ENCODE results near the gene ZNF213.

The ZNF213 gene

DNA sequence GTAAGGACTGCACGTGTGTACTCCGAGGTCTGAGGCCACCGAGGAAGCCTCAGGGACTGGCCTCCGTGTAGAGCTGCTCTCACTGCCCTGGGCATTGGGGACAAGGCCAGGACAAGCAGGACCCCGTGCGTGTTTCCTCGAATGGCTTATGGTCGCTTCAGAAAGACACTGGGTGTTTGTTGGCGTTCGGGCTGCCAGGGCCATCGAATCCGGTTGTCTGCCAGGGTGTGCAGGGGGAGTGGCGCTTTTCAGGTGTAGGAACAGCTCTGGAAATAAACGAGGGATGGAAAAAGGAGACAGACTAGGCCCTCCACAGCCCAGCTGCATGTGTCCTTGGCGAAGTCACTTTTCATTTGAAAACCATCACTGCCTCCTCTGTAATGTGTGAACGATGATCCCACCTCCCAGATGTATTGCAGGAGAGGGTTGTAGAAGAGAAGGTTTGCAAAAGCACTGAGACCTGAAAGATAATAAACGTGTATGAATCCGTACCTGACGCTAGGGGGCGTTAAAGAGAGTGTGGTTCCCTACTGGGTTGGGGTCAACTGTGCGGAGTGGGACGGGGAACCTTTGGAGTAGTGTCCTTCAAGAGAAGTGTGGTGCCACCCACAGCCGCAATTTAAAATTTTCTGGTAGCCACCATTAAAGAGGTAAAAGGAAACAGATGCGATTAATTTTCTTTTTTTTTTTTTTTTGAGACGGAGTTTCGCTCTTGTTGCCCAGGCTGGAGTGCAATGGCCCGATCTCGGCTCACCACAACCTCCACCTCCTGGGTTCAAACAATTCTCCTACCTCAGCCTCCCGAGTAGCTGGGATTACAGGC is 33.6 kb upstream of the ZNF213 start:
- DNase-seq (ENCODE audit: low spot score), result peak; percentile 64

DNA sequence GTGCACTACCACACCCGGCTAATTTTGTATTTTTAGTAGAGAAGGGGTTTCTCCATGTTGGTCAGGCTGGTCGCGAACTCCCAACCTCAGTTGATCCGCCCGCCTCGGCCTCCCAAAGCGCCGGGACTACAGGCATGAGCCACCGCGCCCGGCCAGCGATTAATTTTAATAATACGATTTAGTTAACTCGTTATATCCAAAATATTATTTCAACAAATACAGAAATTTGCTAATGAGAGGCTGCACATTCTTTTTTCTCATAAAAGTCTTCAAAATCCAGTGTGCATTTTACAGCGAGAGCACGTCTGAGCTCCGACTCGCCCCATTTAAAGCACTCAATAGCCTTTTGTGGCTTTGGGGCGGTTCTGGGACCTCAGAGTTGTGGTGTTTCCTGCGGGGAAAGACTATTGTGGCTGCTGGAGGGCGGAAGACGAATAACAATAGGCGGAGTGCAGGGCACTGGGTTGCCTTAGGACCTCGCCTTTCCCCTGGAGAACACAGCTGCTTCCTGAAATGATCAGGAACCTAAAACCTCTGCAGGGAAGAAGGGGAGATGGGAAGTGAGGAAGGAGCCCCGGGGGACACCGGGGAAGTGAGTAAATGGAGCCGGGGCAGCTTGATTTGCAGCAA is 32.9 kb upstream of the ZNF213 start:
- DNase-seq (ENCODE audit: low spot score), result peak; percentile 88

DNA sequence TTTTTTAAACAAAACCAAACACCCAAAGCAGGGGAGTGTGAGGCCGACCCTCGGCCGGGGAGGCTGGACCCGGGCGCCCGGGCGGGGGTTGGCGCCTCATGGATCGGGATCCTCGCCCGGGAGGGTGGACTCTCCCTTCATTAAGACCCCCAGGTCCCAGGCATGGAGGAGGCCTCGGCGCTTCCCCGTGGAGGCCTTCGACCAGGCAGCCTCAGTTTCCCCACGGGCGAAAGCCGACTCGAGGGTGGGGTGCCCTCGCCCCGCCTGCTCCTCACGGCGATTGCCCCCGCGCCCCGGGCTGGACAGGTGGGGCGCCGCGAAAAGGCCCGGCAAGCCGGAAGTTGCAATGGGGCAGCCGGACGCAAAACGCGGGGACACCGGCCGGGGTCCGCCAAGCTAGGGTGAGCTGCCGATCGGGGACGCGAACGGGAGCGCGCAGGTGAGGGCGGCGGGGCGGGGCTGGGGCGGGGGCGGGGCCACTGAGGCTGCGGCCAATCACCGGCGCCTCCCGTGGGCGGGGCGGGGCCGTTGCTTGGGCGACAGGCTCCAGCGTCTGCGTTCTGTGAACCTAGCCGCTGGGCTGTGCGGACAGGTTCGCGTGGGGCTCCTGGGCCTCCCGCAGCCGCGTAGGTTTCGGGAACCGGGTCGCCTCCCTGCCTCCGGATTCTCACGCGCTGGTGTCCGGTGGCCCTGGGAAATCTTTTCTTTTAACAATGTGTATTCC is 28.5 kb upstream of the ZNF213 start:
- DNase-seq (ENCODE audit: low spot score), result peak; percentile 59

DNA sequence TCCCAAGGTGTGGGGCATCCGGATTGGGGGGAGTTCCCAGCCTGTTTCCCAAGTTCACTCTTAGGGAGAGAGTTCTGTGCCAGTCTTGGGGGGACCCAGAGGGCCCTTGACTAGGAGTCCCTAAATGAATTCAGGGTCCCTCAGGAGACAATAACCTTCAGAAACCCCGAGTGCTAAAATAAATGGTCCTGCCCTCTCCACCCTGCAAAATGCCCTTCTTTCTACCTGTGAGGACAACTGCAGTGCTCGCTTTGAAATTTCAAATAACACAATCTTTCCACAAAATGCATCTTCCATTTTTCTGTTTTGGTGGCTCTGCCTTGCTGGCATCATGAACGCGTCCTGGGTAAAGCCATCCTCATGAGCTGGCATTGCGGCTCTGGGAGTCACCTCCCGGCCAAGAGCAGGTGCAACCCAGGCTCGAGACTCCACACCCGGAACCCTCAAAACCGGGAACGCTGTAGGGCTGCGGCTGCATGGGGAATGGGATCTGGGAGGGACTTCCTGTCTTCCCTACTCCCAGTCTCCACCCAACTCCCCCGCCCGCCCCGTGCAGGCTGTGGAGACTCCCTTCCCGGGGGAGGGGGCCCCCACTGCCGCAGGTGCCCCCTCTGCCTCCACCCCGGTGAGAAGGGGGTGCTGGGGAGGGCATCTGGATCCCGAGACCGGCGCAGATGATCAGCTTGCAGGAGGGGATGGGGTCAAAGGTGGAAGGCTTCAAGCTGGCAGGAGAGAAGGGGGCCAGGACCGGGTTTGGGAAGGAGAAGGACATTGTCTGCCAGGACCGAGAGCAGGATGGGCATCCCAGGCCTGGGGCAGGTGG is 22.6 kb upstream of the ZNF213 start, which contains the start of gene ZNF205:
Gene ZNF205 (plus strand): TSS at position 529 of the 823 bp plus-strand sequence. CDS start 845 bp downstream, outside the sequence.
- DNase-seq (ENCODE audit: low spot score), result peak; percentile 64

DNA sequence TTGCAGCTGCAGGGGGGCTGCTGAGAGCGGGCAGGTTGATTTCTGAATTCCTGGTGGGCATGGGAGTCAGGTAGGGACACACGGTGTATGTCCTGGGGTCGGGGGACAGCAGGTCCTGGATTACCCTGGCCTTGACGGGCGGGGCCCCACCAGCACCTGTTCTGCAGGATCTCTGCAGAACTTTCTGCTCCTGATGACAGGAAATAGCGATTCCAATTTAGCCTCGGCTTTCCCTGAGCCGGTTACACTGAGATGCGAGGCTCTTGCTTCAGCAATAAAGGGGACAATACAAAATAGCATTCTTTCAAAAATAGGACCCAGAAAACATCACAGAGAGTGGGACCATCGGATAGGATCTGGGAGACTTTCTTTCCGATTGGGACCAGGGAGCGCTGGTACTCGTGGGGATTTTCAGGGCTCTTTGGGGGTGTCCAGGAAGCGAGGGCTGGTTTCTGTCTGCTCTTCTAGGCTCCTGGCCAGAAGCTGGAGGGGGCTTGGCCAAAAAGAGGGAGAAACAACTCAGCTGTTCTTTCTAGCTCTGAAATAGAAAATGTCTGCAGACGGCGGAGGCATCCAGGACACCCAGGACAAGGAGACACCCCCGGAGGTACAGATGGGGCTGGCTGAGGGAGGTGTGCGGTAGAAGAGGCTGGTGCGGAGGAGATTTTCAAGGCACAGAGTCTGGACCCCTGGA is 21.8 kb upstream of the ZNF213 start:
- no peak for DNase-seq (ENCODE audit: low spot score)

DNA sequence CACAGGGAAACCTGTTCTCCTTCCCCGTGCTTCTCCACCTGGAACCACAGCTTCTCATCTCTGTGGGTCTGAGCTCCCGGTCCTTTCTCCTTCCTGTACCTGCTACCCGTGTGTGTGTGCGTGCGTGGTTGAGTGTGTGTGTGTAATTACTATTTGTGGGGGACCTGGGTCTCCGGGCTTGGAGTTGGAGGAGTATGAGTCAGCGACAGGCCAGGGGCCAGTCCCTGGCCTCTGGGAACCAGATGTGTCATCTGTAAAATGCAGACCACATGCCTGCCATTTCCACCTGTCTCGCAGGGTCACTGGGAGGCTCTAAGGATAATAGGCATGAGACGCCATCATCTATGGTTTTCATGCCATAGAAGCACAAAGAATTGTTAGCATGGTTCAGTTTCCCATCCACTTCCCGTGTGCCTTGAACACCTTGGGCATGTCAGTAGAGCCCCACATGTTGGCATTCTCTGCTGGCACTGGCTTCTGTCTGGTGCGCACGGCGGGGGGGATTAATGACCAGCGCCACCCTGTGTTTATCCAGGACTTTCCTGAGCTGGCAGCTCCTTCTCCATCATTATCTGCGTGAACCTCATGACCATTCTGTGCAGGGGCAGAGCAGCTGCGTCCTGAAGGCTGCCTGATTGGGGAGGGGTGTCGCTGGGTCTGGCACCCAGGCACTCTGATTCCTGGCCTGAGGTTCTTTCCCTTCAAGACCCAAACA is 20.9 kb upstream of the ZNF213 start:
- DNase-seq (ENCODE audit: low spot score), result no peak

DNA sequence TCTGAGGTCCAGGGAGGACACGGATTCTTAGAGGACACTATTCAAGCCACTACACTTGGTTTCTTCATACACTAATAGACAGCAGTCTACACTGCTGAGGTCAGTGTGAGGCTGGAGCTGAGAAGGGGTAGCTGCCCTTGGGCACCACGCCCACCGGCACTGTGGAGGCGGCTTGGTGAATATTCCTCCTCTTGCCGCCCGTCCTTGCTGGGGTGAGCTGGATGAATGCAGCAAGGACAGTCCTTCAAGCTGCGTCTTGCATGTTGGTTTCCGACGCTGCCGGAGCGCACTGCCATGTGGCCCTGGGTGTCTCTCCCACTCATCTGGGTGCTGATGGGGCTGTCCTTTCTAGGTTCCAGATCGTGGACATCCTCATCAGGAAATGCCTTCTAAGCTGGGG is 19.8 kb upstream of the ZNF213 start:
- DNase-seq (ENCODE audit: low spot score), result no peak

DNA sequence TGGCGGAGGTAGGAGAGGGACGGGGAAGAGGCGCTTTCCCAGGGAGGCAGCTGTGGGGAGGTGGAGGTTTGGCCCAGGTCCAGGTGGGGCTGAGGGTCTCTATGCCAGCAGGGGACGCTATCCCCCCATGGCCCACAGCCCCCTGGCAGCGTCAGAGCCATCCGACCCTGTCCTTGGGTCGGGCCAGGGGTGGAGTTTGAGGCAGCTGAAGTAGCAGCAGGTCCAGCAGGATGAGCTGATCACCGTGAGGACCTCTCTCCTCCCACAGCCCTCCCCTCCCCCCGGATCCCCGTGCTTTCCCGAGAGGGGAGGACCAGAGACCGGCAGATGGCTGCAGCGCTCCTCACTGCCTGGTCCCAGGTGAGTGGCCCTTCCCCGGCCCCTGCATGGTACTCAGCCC is 19.3 kb upstream of the ZNF213 start:
- DNase-seq (ENCODE audit: low spot score), result no peak

DNA sequence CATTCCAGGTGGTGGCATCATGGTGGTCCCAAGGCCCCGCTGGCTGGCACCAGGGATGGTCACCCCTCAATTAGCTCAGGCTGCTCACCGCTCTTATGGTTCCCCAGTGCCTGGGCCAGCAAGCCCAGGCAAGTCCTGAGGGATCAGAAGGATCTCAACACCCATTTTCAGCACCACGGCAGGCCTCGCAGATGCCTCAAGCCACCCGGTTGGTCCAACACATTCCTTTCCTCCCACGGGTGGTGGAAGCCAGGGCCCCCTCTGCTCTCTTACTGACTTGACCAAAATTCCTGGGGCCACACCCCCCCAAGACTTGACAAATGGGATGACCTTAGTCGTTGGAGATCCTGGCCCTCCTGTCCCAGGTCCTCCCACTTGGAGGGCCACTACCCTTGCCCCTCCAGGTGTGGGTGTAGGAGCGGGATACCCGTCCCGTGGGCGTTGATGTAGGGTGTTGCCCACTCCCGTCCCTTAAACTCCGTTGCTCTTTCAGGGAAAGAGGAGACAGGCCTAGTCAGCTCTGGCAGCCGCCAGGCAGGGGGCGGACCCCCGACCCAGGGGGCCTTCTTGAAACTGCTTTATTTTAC is 16.5 kb upstream of the ZNF213 start:
- DNase-seq (ENCODE audit: low spot score), result no peak

DNA sequence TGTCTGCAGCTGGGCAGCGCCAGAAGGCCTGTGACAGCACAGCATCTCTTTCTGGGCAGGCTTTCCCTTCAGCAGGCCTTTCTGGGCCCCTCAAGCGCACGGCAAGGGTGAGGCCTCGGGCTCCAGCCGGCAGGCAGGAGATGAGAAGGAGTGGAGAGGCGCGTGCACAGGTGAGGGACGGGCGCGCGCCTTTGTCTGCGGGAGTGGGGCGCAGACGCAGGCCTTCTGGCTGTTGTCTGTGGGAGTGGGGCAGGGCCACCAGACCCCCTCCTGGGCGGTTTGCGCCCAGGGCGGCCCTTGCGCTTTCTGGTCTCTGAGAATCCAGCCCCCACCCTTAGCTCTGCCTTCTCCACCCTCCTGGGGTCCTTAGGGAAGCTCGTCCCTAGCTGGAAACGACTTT is 16.0 kb upstream of the ZNF213 start:
- DNase-seq (ENCODE audit: low spot score), result no peak

DNA sequence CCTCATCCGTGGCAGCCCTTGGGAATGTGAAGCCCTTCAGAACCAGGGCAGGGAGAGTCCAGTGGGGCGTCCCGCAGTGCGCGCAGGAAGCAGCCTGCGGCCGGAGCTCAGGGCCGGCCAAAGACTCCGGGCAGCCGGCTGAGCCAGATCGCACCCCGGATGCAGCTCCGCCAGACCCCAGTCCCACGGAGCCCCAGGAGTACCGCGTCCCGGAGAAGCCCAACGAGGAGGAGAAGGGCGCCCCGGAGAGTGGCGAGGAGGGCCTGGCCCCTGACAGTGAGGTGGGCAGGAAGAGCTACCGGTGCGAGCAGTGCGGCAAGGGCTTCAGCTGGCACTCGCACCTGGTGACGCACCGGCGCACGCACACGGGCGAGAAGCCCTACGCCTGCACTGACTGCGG is 15.5 kb upstream of the ZNF213 start:
- no peak for DNase-seq (ENCODE audit: low spot score)

DNA sequence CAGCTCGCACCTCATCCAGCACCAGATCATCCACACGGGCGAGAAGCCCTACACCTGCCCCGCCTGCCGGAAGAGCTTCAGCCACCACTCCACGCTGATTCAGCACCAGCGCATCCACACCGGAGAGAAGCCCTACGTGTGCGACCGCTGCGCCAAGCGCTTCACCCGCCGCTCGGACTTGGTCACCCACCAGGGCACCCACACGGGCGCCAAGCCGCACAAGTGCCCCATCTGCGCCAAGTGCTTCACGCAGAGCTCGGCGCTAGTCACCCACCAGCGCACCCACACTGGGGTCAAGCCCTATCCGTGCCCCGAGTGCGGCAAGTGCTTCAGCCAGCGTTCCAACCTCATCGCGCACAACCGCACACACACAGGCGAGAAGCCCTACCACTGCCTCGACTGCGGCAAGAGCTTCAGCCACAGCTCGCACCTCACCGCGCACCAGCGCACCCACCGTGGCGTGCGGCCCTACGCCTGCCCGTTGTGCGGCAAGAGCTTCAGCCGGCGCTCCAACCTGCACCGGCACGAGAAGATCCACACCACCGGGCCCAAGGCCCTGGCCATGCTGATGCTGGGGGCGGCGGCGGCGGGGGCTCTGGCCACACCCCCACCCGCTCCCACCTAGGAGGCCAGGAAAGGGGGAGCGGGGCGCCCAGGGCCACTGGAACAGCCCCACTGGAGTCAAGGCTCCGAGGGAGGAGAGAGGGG is 15.0 kb upstream of the ZNF213 start:
- DNase-seq (ENCODE audit: low spot score), result no peak

DNA sequence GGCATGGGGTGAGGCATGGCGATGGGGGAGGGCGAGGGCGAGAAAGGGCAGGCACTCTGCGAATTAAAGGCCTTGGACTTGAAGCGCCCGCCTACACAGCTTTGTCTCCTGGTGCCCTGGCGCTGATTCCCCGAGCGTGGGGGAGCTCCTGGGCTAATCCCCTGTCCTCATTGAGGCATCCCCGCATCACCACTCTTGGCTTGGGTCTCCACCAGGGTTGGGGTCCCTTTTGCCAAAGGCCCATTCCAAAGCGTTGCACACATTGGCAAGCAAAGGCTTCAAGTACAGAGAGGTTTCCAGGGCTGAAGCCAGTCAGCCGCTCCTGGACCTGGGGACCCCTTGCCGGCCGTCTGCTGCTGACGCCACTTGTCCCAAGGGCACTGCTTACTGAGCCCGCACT is 14.4 kb upstream of the ZNF213 start:
- DNase-seq (ENCODE audit: low spot score), result no peak

DNA sequence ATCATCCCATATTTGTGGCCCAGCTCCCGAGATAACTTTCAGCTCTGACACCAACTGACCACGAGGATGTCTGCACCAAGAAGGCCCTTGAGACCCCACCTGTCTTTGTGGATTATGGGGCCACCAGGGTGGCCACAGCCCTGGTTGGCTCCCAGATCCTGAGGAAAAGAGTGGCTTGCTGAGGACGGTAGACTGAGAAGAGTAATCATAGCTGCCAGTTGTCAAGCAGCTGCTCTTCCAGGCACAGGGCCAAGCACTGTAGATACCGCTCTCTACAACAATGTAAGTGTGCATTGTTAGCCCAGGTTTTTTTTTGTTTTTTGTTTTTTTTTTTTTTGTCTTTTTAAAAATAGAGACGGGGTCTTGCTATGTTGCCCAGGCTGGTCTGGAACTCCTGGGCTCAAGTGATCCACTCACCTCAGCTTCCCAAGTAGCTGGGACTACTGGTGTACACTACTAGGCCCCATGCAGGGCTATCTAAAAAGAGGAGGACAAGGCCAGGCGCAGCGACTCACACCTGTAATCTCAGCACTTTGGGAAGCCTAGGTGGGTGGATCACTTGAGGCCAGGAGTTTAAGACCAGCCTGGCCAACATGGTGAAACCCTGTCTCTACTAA is 12.9 kb upstream of the ZNF213 start:
- DNase-seq (ENCODE audit: low spot score), result no peak

DNA sequence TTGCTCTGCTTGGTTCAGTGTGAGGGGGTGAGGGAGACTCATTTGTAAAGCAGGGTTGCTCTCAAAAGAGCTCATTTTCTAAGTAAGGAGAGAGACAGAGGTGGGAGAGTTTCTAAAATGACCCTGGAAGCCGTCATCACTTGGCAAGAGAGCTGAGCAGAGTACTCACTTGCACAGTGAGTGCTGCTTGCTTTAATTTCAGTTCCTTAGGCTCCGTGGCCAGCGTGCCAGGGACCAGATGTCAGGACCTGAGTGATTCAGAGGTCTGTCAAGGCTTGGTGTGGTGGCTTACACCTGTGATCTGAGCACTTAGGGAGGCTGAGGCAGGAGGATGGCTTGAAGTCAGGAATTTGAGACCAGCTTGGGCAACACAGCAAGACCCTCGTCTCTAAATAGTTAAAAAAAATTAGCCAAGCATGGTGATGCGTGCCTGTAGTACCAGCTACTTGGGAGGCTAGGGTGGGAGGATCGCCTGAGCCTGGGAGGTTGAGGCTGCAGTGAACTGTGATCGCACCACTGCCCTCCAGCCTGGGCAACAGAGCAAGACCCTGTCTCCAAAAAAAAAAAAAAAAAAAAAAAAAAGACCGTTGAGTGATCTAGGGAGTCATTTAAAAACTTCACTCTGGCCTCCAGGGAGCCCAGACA is 11.8 kb upstream of the ZNF213 start:
- DNase-seq (ENCODE audit: low spot score), result no peak

DNA sequence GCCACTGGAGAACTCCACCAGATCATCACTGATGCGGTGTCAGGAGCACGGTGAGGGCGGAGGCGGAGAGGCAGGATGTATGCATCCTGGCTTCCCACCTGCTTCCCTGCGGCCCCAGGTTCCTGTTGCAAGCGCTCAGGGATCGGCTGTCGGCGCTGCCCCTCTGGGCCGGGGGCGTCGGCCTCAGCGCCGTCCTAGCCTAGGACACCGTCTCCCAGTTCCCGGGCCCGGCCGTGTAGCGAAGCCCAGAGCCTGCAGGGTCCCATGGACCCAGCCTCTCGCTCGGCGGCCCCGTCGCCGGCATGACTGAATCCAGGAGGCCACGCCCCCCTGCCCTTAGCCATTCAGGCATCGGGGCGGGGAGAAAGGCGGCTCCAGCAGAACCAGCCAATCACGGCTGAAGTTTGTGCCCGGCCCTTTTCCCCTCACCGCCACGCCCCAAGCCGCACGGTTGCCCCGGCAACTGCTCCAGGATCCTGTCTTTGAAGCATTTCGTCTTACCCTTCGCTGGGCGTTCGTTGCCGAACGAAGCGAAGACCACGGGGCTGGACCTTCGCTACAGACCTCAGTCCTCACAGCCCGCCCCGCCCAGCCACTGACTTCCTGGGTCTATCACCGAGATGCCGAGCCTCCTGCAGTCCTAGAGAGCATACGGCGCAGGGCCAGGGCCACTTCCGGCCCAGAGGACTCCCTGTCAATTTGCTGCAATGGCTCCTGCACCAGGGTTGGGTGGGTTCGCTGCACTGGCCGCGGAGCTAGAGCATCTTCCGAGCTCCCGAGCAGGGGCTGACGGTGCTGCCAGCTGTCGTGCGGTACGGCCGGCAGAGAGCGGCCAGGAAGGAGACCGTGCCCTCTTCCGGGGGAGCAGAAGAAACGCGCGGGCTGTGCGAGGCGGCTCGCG is 10.6 kb upstream of the ZNF213 start:
- peak; percentile 93 for DNase-seq (ENCODE audit: low spot score)

DNA sequence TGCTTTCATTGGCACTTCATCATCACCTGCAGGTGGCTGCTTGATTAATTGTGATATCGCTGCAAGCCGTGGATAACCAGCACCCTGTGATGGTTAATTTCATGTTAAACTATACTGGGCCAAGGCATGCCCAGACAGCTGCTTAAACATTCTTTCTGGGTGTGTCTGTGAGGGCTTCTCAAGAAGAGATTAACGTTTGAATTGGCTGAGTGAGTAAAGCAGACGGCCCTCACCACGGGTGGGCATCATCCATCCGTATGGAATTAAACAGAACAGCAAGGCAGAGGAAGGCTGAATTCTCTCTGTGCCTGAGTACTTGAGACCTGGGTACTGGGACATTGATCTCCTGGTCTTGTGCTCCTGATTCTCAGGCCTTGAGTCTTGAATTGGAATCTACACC is 7.1 kb upstream of the ZNF213 start:
- DNase-seq (ENCODE audit: low spot score), result no peak

Data from kidney capillary endothelial cell (primary cell).